Activated CD4-positive, alpha-beta T cell treated with anti-CD3 and anti-CD28 coated beads, Interleukin-2, Interleukin-6, amounts not matched to agents 100 ng/mL and 50 ng/mL, durations not matched to agents 16 hours and 8 hours (primary cell): ENCODE measurements around the gene SPINT2.
"Not testable (repeated sequence)": the region's sequence is repeated elsewhere in the genome, so short reads cannot be mapped to it uniquely, and the experiment has no call there.

Experiments
- DNase-seq: peaks from one replicate; pipeline ENCODE4 v3.0.0-alpha.2; 2020

The SPINT2 gene

GRCh38 chr19:38324431-38324830 is 60.1 kb downstream of the SPINT2 start:
- no peak for DNase-seq

GRCh38 chr19:38326591-38326990 is 62.2 kb downstream of the SPINT2 start:
- DNase-seq, result no peak

GRCh38 chr19:38329651-38330050 is 65.3 kb downstream of the SPINT2 start:
- no peak for DNase-seq

DNA sequence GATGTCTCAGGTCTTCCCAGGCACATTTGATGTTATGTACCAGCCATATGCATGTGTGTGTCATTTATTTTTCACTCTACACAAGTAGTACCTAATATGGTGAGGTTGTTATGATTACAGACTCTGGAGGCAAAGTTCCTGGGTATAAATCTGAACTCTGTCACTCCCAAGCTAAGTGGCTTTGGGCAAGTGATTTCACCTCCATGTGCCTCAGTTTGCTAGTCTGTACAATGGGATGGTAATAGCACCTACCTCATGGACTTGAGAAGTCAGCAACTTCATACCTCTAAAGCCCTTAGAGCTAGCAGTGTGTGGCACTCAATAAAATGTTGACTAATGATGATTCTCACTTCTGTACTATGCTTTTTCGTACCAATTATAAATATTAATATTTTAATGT is 67.4 kb downstream of the SPINT2 start:
- no peak for DNase-seq

DNA sequence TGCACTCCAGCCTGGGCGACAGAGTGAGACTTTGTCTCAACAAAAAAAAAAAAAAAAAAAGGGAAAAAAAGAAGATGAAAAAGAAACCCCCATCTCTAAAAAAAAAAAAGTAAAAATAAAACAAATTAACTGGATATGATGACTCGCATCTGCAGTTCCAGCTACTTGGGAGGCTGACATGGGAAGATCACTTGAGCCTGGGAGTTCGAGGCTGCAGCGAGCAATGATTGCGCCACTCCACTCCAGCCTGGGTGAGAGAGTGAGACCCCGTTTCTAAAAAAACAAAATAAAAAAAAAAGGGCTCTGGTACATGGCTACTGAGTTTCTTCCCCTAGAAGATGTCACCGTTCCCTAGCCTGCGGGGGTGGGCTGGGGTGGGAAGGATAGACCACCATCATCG is 68.9 kb downstream of the SPINT2 start:
- DNase-seq, result no peak

GRCh38 chr19:38335949-38336637 is 71.7 kb downstream of the SPINT2 start:
- DNase-seq, result peak; percentile 97

GRCh38 chr19:38336638-38337359 is 72.4 kb downstream of the SPINT2 start:
- peak; percentile 97 for DNase-seq

DNA sequence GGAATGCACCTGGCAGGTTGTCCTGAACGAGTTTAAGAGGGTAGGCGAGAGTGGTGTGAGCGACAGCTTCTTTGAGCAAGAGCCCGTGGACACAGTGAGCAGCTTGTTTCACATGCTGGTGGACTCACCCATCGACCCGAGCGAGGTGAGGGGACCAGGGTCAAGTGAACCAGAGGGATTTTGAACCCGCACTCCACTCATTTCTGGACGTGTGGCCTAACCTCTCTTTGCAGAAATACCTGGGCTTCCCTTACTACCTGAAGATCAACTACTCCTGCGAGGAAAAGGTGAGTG is 72.9 kb downstream of the SPINT2 start:
- no peak for DNase-seq

DNA sequence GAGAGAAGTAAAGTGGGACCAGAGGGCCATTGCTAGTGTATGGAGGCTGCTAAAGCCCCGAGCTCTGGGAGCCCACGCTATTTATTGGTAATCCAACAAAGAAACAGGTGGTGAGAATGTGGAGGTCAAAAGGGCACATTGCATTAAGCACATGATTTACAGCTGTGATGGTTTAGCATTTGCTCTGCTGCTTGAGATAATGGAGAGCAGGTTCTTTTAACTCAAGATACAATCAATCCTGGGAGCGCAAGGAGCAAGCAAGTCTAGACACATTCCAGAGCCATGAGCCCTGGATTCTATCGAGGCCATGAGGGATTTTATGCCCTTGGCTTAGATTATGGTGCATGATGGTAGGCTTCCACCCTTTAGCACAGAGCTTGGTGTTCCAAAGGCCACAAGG is 74.6 kb downstream of the SPINT2 start:
- not testable (repeated sequence) for DNase-seq

- no peak for DNase-seq
These were observed 76.6 kb downstream of the SPINT2 start for GRCh38 chr19:38340927-38341326.
